Thoracic aorta endothelial cell (primary cell): ENCODE measurements around the gene BOD1L2. TPM values are rescaled to one million over a fixed set of nuclear protein-coding genes. Genes with fewer than 3 reads are reported as not detected.

Experiments
- total RNA-seq: library from RNA; depleted of rRNA; stranded (reverse); fragments of >200 nt; gene quantifications from 2 replicates; pipeline ENCODE4 v1.2.3, GENCODE V29; 2012

BOD1L2 gene
- not detected in 2 replicates for total RNA-seq

GRCh38 chr18:57146956-57147636 is at the start of gene BOD1L2:
BOD1L2 (plus strand) TSS chr18:57147087; CDS start chr18:57147313, 226 bp downstream.

Other genes with a start within 250 kb of the BOD1L2 start
- gene ST8SIA3, start 205.5 kb downstream of the BOD1L2 start, total RNA-seq: not detected in 2 replicates